ENCODE data around the gene SERPINE1.

DNA sequence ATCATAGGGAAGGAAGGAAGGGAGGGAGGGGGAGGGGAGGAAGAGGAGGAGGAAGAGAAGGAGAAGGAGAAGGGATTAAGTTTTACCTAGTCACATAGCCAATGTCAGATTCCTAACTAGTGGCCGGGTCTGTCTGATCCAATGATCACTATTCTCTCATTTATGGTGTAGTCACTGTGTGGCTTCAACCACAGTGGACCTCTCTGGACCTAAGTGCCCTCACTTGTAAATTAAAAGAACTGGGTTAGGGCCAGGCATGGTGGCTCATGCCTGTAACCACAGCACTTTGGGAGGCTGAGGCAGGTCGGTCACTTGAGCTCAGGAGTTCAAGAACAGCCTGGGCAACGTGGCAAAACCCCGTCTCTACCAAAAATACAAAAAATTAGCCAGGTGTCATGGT lies 6.6 kb upstream of the SERPINE1 start:
- TF ChIP-seq CTCF (IDR thresholded peaks at IDR 0.05; ENCODE audit: low read depth, low read length, poor library complexity, severe bottlenecking), result no peak
- TF ChIP-seq EZH2phosphoT487 (IDR thresholded peaks at IDR 0.05; ENCODE audit: borderline replicate concordance, low read length), result no peak

Data from DOHH2 (cell line).